ENCODE results near the gene TRIM2.

The TRIM2 gene

DNA sequence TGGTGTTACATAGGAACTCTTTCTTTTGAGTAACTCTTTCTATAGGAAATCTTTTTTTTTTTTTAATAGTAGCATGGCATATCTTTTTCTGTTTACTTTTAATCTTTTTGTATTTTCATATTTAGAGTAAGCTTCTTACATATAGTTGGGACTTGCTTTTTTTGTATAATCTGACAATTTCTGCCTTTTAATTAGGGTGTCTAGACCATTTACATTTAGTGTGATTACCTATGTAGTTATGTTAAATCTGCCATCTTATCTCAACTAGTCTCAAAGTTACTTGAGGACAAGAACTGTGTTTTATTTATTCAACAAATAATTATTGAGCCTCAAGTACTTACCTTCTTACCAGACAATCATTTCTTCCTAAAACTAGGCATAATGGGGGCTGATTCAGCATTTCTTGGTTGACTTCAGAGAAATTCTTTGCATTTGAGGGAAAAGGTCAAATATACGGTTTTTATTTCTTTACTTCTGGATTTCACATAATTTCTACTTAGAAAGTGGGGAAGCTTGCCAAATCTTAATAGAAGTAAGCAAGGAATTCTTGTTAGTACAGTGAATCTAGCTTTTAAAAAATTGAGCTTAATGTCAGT, 168.8 kb downstream of the TRIM2 start:
- no peak for DNase-seq (ENCODE audit: low read depth in 2 of 2)

DNA sequence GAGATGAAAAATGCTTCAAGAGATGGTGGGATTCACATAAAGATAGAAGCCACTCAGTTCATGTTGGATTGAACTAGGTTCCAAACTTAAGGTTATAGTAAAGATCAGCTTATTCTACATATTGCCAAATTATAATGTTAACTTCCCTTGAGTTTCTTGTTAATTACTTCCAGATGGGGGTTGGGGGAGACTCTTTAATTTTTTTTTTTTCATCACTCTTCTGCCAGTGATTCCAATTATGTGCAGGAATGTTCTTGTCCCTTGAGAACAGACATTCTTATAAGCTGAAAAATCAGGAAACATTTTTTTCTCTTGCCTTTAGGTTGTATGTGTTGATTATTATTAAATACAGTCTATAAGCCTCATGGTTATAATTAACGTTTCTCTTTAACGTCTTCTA, 170.2 kb downstream of the TRIM2 start:
- DNase-seq (ENCODE audit: low read depth in 2 of 2) = peak; percentile 91 to 95

DNA sequence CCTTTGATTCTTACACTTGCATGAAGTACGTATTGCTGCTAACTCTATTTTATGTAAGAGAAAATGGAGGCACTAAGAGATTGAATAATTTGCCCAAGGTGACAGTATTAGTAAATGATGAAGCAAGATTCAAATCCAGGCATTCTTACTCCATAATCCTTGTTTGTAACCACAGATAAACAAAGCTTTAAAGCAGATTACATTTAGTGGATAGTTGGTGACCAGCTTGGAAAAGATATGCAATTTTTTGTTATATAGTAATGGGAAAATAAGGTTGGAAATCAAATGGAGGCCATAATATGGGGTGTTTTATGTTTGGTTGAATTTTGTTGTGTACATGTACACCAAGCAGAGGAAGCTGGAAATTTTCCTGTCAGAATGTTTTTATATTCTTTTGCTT, 171.1 kb downstream of the TRIM2 start:
- no peak for DNase-seq (ENCODE audit: low read depth in 2 of 2)

DNA sequence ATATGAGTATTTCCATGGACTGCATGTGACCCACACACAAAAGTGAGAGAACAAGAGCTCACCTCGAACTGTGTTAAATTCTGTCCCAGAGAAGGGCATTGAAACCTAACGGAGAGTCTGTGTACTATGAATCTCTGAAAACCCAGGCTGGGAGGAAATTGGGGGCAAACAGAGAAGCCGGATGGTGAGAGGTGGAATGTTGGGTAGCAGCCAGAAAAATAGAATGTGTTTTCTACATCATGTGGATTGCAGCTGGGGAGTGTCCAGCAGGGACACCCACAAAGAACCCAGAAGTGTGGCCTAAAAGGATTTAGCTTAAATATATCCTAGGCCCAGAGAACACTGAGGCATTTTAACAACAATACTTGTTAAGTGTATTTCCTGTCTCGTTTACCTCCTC, 178.9 kb downstream of the TRIM2 start:
- DNase-seq (ENCODE audit: low read depth in 2 of 2) = peak; percentile 36 to 39

DNA sequence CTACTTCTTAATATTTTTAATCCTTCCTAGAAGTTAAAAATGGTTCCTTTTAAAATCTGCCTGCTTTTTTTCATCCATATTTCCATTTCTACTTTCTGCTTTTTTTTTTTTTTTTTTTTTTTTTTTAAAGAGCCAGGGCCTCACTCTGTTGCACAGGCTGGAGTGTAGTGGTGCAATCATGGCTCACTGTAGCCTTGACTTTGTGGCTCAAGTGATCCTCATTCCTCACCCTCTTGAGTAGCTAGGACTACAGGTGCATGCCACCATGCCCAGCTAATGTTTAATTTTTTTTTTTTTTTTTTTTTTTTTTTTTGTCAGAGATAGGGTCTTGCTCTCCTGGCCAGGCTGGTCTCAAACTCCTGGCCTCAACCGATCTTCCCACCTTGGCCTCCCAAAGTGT, 179.9 kb downstream of the TRIM2 start:
- no peak for DNase-seq (ENCODE audit: low read depth in 2 of 2)

DNA sequence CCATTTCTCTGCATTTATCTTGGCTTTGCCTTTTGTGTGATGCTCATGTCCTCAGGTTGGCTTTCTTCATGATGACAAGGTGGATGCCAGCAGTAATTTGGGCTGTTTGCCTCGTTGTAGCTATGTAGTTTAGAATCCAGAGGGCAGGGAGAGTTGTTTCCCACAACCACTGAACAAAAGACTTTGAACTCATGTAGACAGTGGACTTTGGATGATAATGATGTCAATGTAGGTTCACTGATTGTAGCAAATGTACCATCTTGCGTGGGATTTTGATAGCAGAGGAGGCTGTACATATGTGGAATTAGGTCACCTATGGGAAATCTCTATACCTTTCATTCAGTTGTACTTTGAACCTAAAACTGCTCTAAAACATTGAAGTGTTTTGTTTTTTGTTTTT, 181.5 kb downstream of the TRIM2 start:
- DNase-seq (ENCODE audit: low read depth in 2 of 2) = no peak

DNA sequence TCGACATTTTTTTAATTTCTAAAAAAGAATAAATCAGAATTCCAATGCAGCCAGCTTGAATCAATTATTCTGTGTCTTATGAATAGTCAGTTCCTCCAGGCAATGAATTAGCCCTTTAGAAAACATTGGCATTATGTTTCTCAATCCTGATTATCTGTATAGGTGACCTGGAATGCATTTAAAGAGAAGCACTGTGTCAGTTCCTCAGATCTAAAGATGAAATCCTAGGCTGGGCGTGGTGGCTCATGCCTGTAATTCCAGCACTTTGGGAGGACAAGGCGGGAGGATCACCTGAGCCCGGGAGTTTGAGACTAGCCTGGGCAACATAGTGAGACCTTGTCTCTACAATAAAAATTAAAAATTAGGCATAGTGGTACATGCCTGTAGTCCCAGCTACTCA, 183.7 kb downstream of the TRIM2 start:
- no peak for DNase-seq (ENCODE audit: low read depth in 2 of 2)

All from fibroblast of skin of left quadriceps (primary cell).